ENCODE data around the gene CAPNS1. TPM values are rescaled to one million over a fixed set of nuclear protein-coding genes. Genes with fewer than 3 reads are reported as not detected.

Gene CAPNS1
- total RNA-seq, 4 donors from 2014 or later, result 60.2 to 95.5 (median 79.2) TPM

- no peak for DNase-seq (ENCODE audit: low spot score in 2 of 2)
- H3K36me3 ChIP-seq, result peaks cover 28% of the 10 kb centered on the region
- no peak within 1 kb of the TSS for H3K4me3 ChIP-seq
- H3K27ac ChIP-seq, result no peak within 1 kb of the TSS
- H3K27me3 ChIP-seq, result no peaks in the 10 kb centered on the region
- H3K9me3 ChIP-seq, result no peaks in the 10 kb centered on the region
- peaks cover 19% of the 10 kb centered on the region for H3K4me1 ChIP-seq
- no CpG with 5 or more reads among the region's 1 CpG for WGBS
- TF ChIP-seq EP300 (IDR thresholded peaks at IDR 0.05) (no peak), CTCF (IDR thresholded peaks at IDR 0.05) (no peak), POLR2A (IDR thresholded peaks at IDR 0.05) (no peak), POLR2AphosphoS5 (IDR thresholded peaks at IDR 0.05) (no peak)
These were observed 29.2 kb upstream of the CAPNS1 start, which contains the start of gene OVOL3 for GRCh38 chr19:36110487-36111199. TSS of gene OVOL3 (plus strand) at chr19:36111143. CDS start at chr19:36111203, 60 bp downstream.

- H3K36me3 ChIP-seq, result peaks cover 28% of the 10 kb centered on the region
- no peak overlapping the region for H3K27ac ChIP-seq
- TF ChIP-seq POLR2A (IDR thresholded peaks at IDR 0.05) (no peak), CTCF (IDR thresholded peaks at IDR 0.05) (no peak), POLR2AphosphoS5 (IDR thresholded peaks at IDR 0.05) (no peak), EP300 (IDR thresholded peaks at IDR 0.05) (no peak)
- no peak for DNase-seq (ENCODE audit: low spot score in 2 of 2)
- H3K4me1 ChIP-seq, result peaks cover 25% of the 10 kb centered on the region
- 85% methylated on average over 7 of the region's 13 CpGs for WGBS
- H3K4me3 ChIP-seq, result no peak overlapping the region
- no peaks in the 10 kb centered on the region for H3K9me3 ChIP-seq
- no peaks in the 10 kb centered on the region for H3K27me3 ChIP-seq
These were observed 28.7 kb upstream of the CAPNS1 start for GRCh38 chr19:36111200-36111539.

GRCh38 chr19:36112678-36113077 lies 27.2 kb upstream of the CAPNS1 start:
- no peak overlapping the region for H3K4me3 ChIP-seq
- TF ChIP-seq POLR2AphosphoS5 (IDR thresholded peaks at IDR 0.05) (no peak), CTCF (IDR thresholded peaks at IDR 0.05) (no peak), POLR2A (IDR thresholded peaks at IDR 0.05) (no peak), EP300 (IDR thresholded peaks at IDR 0.05) (no peak)

GRCh38 chr19:36113425-36113824 lies 26.4 kb upstream of the CAPNS1 start:
- H3K27me3 ChIP-seq, result no peaks in the 10 kb centered on the region
- peaks cover 38% of the 10 kb centered on the region for H3K4me1 ChIP-seq
- H3K4me3 ChIP-seq, result peak overlapping the region; percentile 80
- no peaks in the 10 kb centered on the region for H3K9me3 ChIP-seq
- no peak overlapping the region for H3K27ac ChIP-seq
- H3K36me3 ChIP-seq, result peaks cover 28% of the 10 kb centered on the region
- 91% methylated on average over 34 of the region's 34 CpGs for WGBS
- TF ChIP-seq POLR2AphosphoS5 (IDR thresholded peaks at IDR 0.05) (no peak), POLR2A (IDR thresholded peaks at IDR 0.05) (no peak), EP300 (IDR thresholded peaks at IDR 0.05) (no peak), CTCF (IDR thresholded peaks at IDR 0.05) (no peak)
- DNase-seq (ENCODE audit: low spot score in 2 of 2), result no peak

More at GRCh38 chr19:36112678-36113077, 27.2 kb upstream of the CAPNS1 start:
- Histone ChIP-seq H3K27ac (no peak overlapping the region), H3K4me1 (peaks cover 35% of the 10 kb centered on the region), H3K27me3 (no peaks in the 10 kb centered on the region), H3K36me3 (peaks cover 23% of the 10 kb centered on the region), H3K9me3 (no peaks in the 10 kb centered on the region)
- no peak for DNase-seq (ENCODE audit: low spot score in 2 of 2)
- 100% methylated on average over 7 of the region's 10 CpGs for WGBS

GRCh38 chr19:36113894-36114720 lies 25.8 kb upstream of the CAPNS1 start:
- Histone ChIP-seq H3K27me3 (no peaks in the 10 kb centered on the region), H3K9me3 (no peaks in the 10 kb centered on the region), H3K36me3 (peaks cover 35% of the 10 kb centered on the region), H3K27ac (peak overlapping the region; percentile 90), H3K4me3 (peak overlapping the region; percentile 80), H3K4me1 (peaks cover 38% of the 10 kb centered on the region)
- 4% methylated on average over 25 of the region's 48 CpGs for WGBS
- DNase-seq (ENCODE audit: low spot score in 2 of 2), result peak in 1 of 2 donors; percentile 80
- TF ChIP-seq EP300 (IDR thresholded peaks at IDR 0.05), result no peak
- TF ChIP-seq POLR2A (IDR thresholded peaks at IDR 0.05), result no peak
- no peak for TF ChIP-seq POLR2AphosphoS5 (IDR thresholded peaks at IDR 0.05)
- no peak for TF ChIP-seq CTCF (IDR thresholded peaks at IDR 0.05)

Measured in suprapubic skin (tissue), 4 donors.